Activated CD8-positive, alpha-beta T cell treated with anti-CD3 and anti-CD28 coated beads for 36 hours (primary cell): ENCODE measurements around the gene GRM5. TPM values are rescaled to one million over a fixed set of nuclear protein-coding genes. Genes with fewer than 3 reads are reported as not detected.

Experiments used
- ATAC-seq: fragments of 200-7000 bp; cut with Tn5 transposase; one replicate; pipeline ENCODE4 v1.10.0; 2021; ENCODE audit warnings: mild to moderate bottlenecking, moderate library complexity
- CTCF ChIA-PET: fragments of 350-600 bp; sonication (Branson Sonifier 250); formaldehyde crosslinking; loops from one replicate; lab custom pipeline; 2021; ENCODE audit warnings: antibody characterized with exemption; lab: Charles Lee
- POLR2A ChIA-PET: fragments of 350-600 bp; sonication (Branson Sonifier 250); formaldehyde crosslinking; loops from one replicate; lab custom pipeline; 2021; ENCODE audit warnings: antibody characterized with exemption; lab: Charles Lee
- DNase-seq: peaks from one replicate; pipeline ENCODE4 v3.0.0-alpha.2; 2020
- H3K27ac Mint-ChIP-seq: one replicate; pipeline ENCODE4 v1.8.0; 2021; ENCODE audit warnings: mild to moderate bottlenecking, mixed read lengths
- H3K27me3 Mint-ChIP-seq: one replicate; pipeline ENCODE4 v1.8.0; 2021; ENCODE audit warnings: mixed read lengths
- H3K36me3 Mint-ChIP-seq: one replicate; pipeline ENCODE4 v1.8.0; 2021; ENCODE audit warnings: low read depth, mixed read lengths
- H3K4me1 Mint-ChIP-seq: one replicate; pipeline ENCODE4 v1.8.0; 2021; ENCODE audit warnings: low read depth, mixed read lengths
- H3K4me3 Mint-ChIP-seq: one replicate; pipeline ENCODE4 v1.8.0; 2021; ENCODE audit warnings: mild to moderate bottlenecking, moderate library complexity, mixed read lengths
- H3K9me3 Mint-ChIP-seq: one replicate; pipeline ENCODE4 v1.8.0; 2021; ENCODE audit warnings: mixed read lengths
- CTCF ChIP-seq: fragments of 200-600 bp; IDR thresholded peaks from one replicate; pipeline ENCODE4 v1.8.0; 2022; ENCODE audit warnings: antibody characterized with exemption, mild to moderate bottlenecking
- intact Hi-C: fragments of 100-400 bp; cut with micrococcal nuclease; formaldehyde crosslinking; loops from one replicate; pipeline ENCODE4 v1.10.0; 2022
- total RNA-seq, 2 experiments: library from RNA; stranded (reverse); gene quantifications; one replicate each; pipeline ENCODE4 v1.2.3, GENCODE V29; 2021

The GRM5 gene
- total RNA-seq, 2 experiments from 2014 or later = not detected

GRCh38 chr11:88697139-88697538 is 368.6 kb downstream of the GRM5 start:
- intact Hi-C loops = no loop called here
- H3K9me3 Mint-ChIP-seq = no peaks in the 10 kb centered on the region
- no peak for DNase-seq
- H3K27me3 Mint-ChIP-seq = no peaks in the 10 kb centered on the region
- H3K27ac Mint-ChIP-seq = no peak overlapping the region
- no peak for ATAC-seq
- POLR2A ChIA-PET = no interaction called here
- CTCF ChIA-PET = no interaction called here
- no peaks in the 10 kb centered on the region for H3K4me1 Mint-ChIP-seq
- no peak overlapping the region for H3K4me3 Mint-ChIP-seq
- TF ChIP-seq CTCF = no peak
- no peaks in the 10 kb centered on the region for H3K36me3 Mint-ChIP-seq

GRCh38 chr11:88695689-88696414 is 369.9 kb downstream of the GRM5 start:
- Mint-ChIP-seq H3K4me3 (no peak overlapping the region), H3K27me3 (no peaks in the 10 kb centered on the region), H3K27ac (no peak overlapping the region), H3K4me1 (no peaks in the 10 kb centered on the region), H3K9me3 (no peaks in the 10 kb centered on the region), H3K36me3 (no peaks in the 10 kb centered on the region)
- intact Hi-C loops = no loop called here
- POLR2A ChIA-PET = no interaction called here
- CTCF ChIA-PET = no interaction called here
- ATAC-seq = no peak
- no peak for TF ChIP-seq CTCF
- no peak for DNase-seq

- Mint-ChIP-seq H3K27ac (no peak overlapping the region), H3K9me3 (no peaks in the 10 kb centered on the region), H3K36me3 (no peaks in the 10 kb centered on the region), H3K4me1 (no peaks in the 10 kb centered on the region), H3K4me3 (no peak overlapping the region), H3K27me3 (no peaks in the 10 kb centered on the region)
- no peak for TF ChIP-seq CTCF
- ChIA-PET CTCF (no interaction called here), POLR2A (no interaction called here)
- DNase-seq = no peak
- intact Hi-C loops = no loop called here
- ATAC-seq = no peak
Measured at GRCh38 chr11:88692306-88693086, 373.3 kb downstream of the GRM5 start.

- Mint-ChIP-seq H3K36me3 (no peaks in the 10 kb centered on the region), H3K27me3 (no peaks in the 10 kb centered on the region), H3K4me3 (no peak overlapping the region), H3K4me1 (no peaks in the 10 kb centered on the region), H3K9me3 (no peaks in the 10 kb centered on the region), H3K27ac (no peak overlapping the region)
- no peak for TF ChIP-seq CTCF
- ATAC-seq = no peak
- DNase-seq = no peak
- ChIA-PET POLR2A (no interaction called here), CTCF (no interaction called here)
- intact Hi-C loops = no loop called here
Measured at GRCh38 chr11:88689548-88690240, 376.1 kb downstream of the GRM5 start.

GRCh38 chr11:88683024-88683423 is 382.8 kb downstream of the GRM5 start:
- ChIA-PET POLR2A (no interaction called here), CTCF (no interaction called here)
- TF ChIP-seq CTCF = no peak
- intact Hi-C loops = no loop called here
- no peak for DNase-seq
- Mint-ChIP-seq H3K4me1 (peaks cover 5% of the 10 kb centered on the region), H3K4me3 (no peak overlapping the region), H3K9me3 (peaks cover 3% of the 10 kb centered on the region), H3K36me3 (no peaks in the 10 kb centered on the region), H3K27me3 (no peaks in the 10 kb centered on the region), H3K27ac (no peak overlapping the region)
- no peak for ATAC-seq
